IMR-90 (cell line): Measurements from ENCODE around the gene PAX8.
"Not testable (repeated sequence)": the region's sequence is repeated elsewhere in the genome, so short reads cannot be mapped to it uniquely, and the experiment has no call there.

Experiments used
- CTCF ChIP-seq: conservative IDR thresholded peaks from 2 replicates; pipeline ENCODE4 v1.5.1; 2012; ENCODE audit warnings: mild to moderate bottlenecking, low read depth, low read length, improper control_type of control experiment
- MAZ ChIP-seq: IDR thresholded peaks from 2 replicates; pipeline ENCODE4 v1.6.1; 2012; ENCODE audit warnings: low read depth, mild to moderate bottlenecking, low read length, improper control_type of control experiment, moderate library complexity, borderline replicate concordance
- POLR2A ChIP-seq: IDR thresholded peaks from 2 replicates; pipeline ENCODE4 v1.6.1; 2012; ENCODE audit warnings: mild to moderate bottlenecking, low read depth, low read length
- RCOR1 ChIP-seq: IDR thresholded peaks from 2 replicates; pipeline ENCODE4 v1.6.1; 2012; ENCODE audit warnings: mild to moderate bottlenecking, low read length, improper control_type of control experiment; ENCODE audit not compliant: insufficient replicate concordance
- RFX5 ChIP-seq: IDR thresholded peaks from 2 replicates; pipeline ENCODE4 v1.8.0; 2012; ENCODE audit warnings: low read depth, mild to moderate bottlenecking, low read length, moderate library complexity

- TF ChIP-seq POLR2A, CTCF, RFX5, MAZ, RCOR1: not testable (repeated sequence)
These were observed 23.7 kb upstream of the PAX8 start for GRCh38 chr2:113302216-113302980.
